ENCODE measurements around the gene COL15A1.

Gene COL15A1

GRCh38 chr9:99109522-99109921 is 165.8 kb downstream of the COL15A1 start:
- Mint-ChIP-seq H3K27me3 (ENCODE audit: low read depth, poor library complexity) (no peaks in the 10 kb centered on the region), H3K9me3 (no peaks in the 10 kb centered on the region), H3K4me3 (no peak overlapping the region), H3K4me1 (peaks cover 55% of the 10 kb centered on the region), H3K36me3 (ENCODE audit: low read depth) (peaks cover 29% of the 10 kb centered on the region), H3K27ac (no peak overlapping the region)
- no peak for DNase-seq
- no peak for TF ChIP-seq CTCF (IDR thresholded peaks at IDR 0.05)

- H3K4me1 Mint-ChIP-seq = peaks cover 46% of the 10 kb centered on the region
- no peak overlapping the region for H3K27ac Mint-ChIP-seq
- no peak for DNase-seq
- no peaks in the 10 kb centered on the region for H3K9me3 Mint-ChIP-seq
- H3K27me3 Mint-ChIP-seq (ENCODE audit: low read depth, poor library complexity) = peaks cover 3% of the 10 kb centered on the region
- peaks cover 34% of the 10 kb centered on the region for H3K36me3 Mint-ChIP-seq (ENCODE audit: low read depth)
- H3K4me3 Mint-ChIP-seq = no peak overlapping the region
- no peak for TF ChIP-seq CTCF (IDR thresholded peaks at IDR 0.05)
Observed at GRCh38 chr9:99112750-99113413, 169.2 kb downstream of the COL15A1 start.

GRCh38 chr9:99113414-99114048 is 169.8 kb downstream of the COL15A1 start:
- no peaks in the 10 kb centered on the region for H3K9me3 Mint-ChIP-seq
- H3K27me3 Mint-ChIP-seq (ENCODE audit: low read depth, poor library complexity) = peaks cover 3% of the 10 kb centered on the region
- H3K27ac Mint-ChIP-seq = no peak overlapping the region
- DNase-seq = no peak
- peaks cover 33% of the 10 kb centered on the region for H3K36me3 Mint-ChIP-seq (ENCODE audit: low read depth)
- no peak for TF ChIP-seq CTCF (IDR thresholded peaks at IDR 0.05)
- no peak overlapping the region for H3K4me3 Mint-ChIP-seq
- peaks cover 41% of the 10 kb centered on the region for H3K4me1 Mint-ChIP-seq

- H3K27ac Mint-ChIP-seq = no peak overlapping the region
- H3K27me3 Mint-ChIP-seq (ENCODE audit: low read depth, poor library complexity) = peaks cover 3% of the 10 kb centered on the region
- no peaks in the 10 kb centered on the region for H3K9me3 Mint-ChIP-seq
- H3K4me1 Mint-ChIP-seq = peaks cover 40% of the 10 kb centered on the region
- no peak overlapping the region for H3K4me3 Mint-ChIP-seq
- DNase-seq = no peak
- H3K36me3 Mint-ChIP-seq (ENCODE audit: low read depth) = peaks cover 33% of the 10 kb centered on the region
- no peak for TF ChIP-seq CTCF (IDR thresholded peaks at IDR 0.05)
Observed at GRCh38 chr9:99114049-99114440, 170.3 kb downstream of the COL15A1 start.

GRCh38 chr9:99114846-99115500 is 171.3 kb downstream of the COL15A1 start:
- DNase-seq = no peak
- Mint-ChIP-seq H3K36me3 (ENCODE audit: low read depth) (peaks cover 29% of the 10 kb centered on the region), H3K9me3 (no peaks in the 10 kb centered on the region), H3K27ac (no peak overlapping the region), H3K4me1 (peaks cover 40% of the 10 kb centered on the region), H3K4me3 (no peak overlapping the region), H3K27me3 (ENCODE audit: low read depth, poor library complexity) (peaks cover 3% of the 10 kb centered on the region)
- no peak for TF ChIP-seq CTCF (IDR thresholded peaks at IDR 0.05)
